GM19193 (cell line): ENCODE results near the gene ESR2.

ENCODE experiments used
- POLR2A ChIP-seq: IDR thresholded peaks from 4 replicates; pipeline ENCODE4 v1.6.1; 2011; ENCODE audit not compliant: insufficient read depth, insufficient read length; ENCODE audit errors: extremely low read depth

ESR2 gene

DNA sequence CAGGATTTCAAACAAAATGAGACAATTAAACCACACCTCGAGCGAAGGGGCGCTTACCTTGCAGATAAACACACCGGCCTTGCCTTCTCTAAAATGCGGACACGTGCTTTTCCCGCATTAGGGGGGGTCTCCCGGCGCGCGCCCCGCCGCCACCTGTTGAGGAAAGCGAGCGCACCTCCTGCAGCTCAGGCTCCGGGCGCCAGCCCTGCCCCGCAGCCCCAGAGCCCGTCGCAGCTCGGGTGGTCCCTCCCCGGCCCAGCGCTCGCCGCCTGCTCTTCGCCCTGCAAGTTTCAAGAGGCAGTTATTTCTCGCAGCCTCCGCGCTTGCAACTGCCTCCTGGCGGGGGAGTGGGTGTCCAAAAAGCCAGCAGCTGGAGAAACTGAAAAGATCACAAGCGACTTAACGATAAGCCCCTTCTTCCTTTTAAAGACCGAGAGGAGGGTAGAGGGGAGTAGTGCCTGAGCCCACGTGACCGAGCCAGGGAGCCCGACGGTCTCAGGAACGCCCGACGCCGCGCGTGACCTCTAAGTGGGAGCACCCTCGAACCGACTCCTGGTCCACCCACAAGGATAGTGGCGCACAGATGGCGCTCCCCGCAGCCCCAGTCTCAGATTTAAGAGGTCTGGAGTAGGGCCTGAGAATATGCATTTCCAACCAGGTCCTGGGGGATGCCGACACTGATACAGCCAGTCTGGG is at the start of gene ESR2:
Gene ESR2 (minus strand): TSS at position 396 of the 696 bp plus-strand sequence. CDS start 11,386 bp downstream, outside the sequence.
- no peak for TF ChIP-seq POLR2A

DNA sequence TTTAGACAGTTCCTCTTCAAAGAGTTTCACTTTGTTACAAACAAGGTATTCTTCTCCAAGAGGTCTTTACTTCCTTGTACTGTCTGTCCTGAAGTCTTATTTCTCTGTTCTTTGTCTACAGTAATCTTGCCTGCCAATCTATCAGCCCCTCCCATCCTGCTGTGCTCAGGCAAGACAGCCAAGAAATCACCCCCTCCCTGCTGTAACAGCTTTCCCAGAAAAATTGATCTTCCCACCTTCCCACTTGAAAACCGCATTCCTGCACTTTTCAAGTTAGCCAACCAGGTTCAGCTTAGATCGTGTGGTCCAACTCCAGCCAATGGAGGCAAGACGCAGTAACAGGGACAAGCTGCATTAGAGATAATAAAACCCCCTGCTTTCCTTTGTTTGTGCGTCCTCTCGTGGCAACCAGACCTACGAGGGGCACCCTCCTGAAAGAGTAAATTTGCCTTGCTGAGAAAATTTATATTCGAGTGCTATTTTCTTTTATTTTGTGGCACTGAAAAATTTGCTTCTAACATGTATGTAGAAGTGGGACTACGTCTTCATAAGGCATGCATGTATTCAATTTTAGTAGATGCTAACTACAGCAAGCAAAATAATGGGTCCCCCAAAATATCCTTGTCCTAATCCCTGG is 46.5 kb upstream of the ESR2 start:
- TF ChIP-seq POLR2A, result no peak

DNA sequence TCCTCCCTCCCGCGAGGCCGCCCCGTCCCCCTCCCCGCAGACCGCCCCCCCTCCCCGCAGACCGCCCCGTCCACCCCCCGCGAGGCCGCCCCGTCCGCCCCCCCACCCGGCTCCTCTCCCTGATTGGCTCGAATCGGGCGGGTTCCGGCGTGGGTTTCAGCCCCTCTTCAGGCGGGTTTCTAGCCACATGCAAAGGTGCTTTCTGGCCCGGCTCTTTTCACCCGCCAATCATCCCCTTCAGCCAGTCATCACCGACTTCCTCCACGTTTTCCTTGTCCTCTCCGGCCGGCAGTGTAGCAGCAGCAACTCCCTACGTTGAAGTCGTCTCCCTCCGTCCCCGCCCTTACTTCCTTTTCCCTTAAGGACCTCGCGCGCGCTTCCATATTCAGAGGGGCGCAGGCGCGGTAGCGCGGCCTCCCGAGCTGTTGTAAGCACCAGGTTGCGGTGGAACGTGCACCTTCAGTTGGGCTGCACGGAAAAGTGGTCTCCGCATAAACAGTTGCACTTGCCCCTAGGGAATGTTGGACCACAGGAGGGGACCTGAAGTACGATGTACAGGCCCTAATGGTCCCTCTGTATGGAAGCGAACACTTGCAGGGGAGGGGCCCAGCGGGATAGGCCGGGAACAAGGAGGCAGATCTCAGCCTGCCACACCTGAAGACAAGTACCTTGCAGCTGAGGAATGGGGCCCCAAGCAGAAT is 44.6 kb upstream of the ESR2 start:
- TF ChIP-seq POLR2A, result peak; percentile 83

DNA sequence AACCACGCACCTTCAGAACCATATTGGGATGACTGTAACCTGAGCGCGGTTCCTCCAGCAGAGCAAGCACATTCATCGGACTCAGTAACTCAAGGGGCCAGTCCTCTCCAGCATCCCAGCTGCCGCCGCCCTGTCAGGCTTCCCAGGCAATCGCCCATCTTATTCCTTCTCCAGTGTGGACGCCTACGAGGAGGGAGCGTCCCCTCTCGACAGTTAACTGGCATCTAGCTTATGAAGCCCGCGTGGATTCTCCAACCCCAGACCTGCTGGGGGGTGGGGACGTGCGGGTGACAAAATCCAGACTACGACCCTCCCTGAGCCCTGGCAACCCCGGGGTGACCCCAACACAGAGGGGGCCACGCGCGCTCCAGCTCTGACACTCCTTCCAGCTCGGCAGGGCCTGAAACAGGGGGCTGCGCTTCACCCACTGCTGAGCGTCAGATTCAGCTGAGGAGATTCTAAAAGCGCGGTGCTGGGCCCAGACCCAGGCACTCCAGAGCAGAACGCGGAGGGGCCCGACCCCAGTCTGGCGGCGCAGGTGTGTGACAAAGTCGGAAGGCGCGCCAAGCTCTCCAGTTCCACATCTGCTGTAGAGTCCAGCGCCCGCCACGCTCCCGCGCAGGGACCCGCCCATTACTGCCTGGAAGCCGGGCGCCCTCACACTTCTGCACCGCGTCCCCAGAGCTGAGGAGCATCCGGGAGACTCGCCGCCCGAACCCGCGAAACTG is 43.9 kb upstream of the ESR2 start:
- TF ChIP-seq POLR2A, result no peak

DNA sequence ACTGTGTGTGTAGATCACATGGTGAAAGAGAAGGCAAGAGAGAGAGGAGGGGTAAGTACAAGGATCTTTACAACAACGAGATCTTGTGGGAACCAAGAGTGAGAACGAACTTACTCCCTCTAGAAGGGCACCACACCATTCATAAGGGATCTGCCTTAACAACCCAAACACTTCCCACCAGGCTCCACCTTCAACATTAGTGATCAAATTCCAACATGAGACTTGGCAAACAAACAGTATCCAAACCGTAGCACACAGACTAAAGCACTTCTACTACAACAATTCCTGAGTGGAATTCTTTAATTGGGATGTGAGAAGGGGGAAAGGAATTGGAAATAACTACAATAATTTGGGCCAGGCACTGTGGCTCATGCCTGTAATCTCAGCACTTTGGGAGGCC is 35.0 kb upstream of the ESR2 start:
- TF ChIP-seq POLR2A, result no peak

DNA sequence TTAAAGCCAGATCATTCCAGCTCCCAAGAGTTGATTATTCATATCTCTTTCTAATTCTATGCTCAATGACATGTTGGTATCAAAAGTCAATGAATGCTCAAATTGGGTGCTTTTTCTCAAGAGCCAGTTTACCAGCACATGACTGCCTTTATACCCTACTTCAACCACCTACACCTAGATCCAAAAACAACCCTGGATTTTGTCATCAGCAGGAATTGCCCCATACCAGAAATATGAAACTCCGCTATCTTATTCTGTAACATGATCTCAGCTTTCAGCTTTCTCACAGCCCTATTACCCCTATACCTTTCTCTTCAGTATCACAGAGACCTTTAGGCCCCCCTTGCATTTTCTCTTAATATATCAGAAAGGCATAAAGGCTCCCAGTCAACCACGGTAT is 32.3 kb upstream of the ESR2 start:
- TF ChIP-seq POLR2A, result no peak

DNA sequence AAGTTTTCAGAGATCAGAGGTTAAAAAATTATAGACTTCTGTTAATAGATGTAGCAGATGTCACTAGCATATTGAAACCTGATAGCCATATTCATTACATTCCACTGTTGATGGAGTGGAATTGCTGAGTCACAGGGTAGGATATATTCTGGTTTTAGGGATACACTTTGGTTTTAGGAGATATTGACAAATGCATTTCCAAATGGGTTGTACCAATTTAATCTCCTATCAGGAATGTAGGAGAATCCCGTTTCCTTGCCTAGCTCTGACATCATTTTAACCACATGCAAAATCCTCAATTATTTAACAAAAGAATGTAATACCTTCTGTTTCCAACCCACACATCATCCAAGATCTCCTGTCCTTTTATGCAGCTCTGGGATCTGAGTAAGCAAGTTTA is 30.7 kb upstream of the ESR2 start:
- no peak for TF ChIP-seq POLR2A

DNA sequence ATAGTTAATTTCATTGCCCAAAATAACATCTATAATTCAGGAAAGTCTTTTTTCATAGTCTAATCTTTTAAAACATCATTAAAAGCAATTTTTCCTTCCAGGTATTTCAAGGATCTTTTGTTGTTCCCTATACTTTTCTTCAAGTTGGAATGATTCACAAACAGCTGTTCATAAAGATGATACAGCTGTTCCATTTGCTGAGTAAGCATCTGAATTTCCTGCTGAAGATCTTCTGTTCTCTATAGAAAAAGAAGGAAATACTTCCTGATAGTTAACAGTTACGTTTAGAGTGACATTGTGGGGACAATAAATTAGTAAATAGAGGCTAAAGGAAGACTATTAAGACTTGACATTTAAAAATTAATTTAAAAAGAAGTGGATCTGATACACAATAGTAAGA is 30.3 kb upstream of the ESR2 start:
- TF ChIP-seq POLR2A, result no peak

DNA sequence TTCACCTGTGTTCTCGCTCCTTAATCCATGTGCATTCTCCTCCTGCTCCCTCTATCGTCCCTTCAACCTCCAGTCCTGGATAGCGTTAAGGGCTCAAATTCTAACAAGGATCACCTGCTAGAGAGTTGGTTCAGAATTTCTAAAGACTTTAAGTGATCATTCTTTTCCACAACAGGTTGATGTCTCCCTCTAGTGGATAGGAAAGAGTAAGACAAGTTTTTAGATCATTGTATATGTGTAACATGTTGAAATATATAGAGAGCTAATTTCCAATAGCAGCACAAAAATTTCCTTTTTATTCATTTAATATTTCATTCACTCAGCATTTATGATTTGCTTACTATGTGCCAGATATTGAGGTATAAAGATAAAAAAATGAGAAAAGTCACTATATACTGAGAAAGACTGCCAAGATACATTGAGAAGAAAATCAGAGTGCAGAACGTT is 9.3 kb upstream of the ESR2 start:
- TF ChIP-seq POLR2A, result no peak

DNA sequence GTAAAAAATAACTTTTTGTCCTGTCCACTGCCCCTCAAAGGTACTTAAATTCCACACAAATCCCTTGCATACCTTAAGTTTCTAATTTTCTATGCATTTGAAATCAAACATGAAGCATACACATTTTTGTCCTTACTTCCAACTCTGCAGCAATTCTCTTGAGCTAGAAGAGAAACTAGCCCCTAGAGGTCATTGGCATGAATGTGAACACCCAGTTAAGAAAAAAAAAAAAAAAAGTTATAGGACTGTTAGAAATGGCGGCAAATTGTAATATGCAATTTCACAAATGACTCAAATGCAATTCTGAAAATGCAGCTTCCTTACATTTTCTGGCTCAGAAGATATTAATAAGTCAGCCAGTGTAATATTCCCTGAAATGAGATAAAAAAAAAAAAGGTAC is 4.6 kb upstream of the ESR2 start:
- no peak for TF ChIP-seq POLR2A

DNA sequence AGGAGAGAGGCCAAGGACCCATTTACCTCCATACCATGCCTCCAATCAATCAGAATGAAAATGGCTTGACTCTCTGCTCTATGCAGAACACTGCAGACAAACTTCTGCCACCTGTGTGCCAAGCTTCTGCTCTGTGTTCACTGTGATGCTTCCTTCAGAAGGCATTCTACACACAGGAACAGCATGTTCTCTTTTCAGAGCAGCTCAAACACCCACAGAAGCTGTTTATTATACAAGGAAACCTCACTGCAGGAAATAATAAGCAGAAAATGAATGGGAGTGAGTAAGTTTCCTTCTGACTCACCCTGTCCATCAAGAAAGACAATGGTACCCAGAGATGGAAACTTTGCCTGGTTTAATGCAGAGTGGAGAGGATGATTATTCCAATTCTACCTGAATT is 2.4 kb upstream of the ESR2 start:
- no peak for TF ChIP-seq POLR2A

DNA sequence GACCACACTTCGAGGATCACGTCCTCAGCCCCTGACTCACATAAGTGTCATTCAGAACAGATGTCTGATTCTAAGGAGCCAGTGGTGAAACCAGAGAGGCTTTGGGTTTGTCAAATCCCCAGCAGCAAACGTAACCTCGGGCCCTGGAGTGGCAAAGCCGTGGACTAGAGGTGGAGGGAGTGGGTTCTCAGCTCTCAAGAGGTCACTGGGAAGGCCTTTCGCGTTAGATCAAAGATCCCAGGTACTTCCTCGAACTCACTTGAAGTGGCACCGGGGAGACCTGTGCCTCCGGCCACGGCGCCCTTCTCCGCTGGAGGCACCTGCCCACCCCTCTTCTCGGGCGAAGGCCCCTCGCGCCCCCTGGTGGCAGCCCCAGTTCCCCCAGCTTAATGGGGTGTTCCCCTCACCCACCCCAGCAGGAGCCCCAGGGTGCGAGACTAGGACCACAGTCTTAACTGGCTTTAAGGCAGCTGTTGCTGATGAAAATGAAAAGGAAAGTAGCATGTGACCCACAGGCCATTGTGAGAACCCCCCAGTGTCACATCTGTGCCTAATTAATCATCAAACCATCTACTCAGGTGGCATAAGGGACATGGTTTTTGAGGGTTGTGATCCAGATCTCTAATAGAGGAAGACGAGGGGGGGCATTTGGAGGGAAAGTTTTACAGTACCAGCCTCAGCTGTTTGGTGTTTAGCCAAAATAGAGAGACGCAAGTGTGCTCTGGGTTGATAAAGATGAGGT is 672 bp upstream of the ESR2 start:
- no peak for TF ChIP-seq POLR2A

DNA sequence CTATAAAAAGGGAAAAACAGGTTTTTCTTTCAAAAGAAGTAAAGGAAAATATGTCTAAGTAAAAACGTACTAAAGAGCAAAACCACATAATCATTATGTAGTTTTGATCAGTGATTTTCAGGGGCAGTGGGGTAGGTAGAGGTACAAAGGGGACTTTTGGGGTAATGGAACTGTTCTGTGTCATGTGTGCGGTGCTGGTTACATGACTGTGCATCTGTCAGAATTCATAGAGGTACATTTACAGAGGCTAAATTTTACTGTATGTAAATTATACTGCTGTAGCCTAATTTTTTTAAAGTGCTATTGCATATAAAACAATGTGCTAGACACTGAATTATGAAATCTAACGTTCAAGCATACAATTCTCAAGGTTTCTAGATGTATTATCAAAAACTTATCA is 2.0 kb downstream of the ESR2 start:
- no peak for TF ChIP-seq POLR2A

DNA sequence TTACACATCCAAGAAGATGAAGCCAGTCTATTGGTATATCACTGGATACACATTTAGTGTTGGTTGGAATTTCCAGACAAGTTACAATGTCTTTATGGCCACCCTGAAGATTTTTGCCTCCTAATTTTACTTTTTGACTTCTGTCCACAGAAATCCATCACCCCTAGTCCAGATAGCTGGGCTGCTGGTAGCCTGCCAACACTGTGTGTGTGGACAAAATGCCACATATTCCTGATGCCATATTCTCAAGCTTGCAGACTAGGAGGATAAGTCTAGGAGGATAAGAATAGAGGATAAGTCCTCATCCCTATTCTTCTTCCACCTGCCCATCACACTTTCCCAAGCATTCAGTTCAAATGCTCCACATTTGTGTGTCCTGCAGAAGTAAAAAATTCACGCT is 4.6 kb downstream of the ESR2 start:
- no peak for TF ChIP-seq POLR2A

DNA sequence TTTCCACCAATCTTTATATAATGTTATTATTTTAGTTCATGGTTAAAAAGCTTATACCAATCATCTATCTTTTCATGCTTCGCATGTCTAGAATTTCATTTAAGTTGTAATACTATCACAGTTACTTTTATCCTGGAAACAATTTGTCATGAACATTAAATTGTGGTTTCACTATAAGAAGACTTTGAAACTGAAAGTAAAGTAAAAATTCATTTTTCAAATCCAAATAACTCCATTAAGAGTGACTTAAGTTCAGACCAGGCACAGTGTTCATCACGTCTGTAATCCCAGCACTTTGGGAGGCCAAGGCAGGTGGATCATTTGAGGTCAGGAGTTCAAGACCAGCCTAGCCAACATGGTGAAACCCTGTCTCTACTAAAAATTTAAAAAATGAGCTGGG is 12.4 kb downstream of the ESR2 start:
- no peak for TF ChIP-seq POLR2A
